Measurements from ENCODE around the gene TXNIP. TPM values are rescaled to one million over a fixed set of nuclear protein-coding genes. Genes with fewer than 3 reads are reported as not detected.
A peak's percentile ranks its signal among the peaks of the same experiment; 100 is the strongest.

The TXNIP gene
- total RNA-seq, 4 donors from 2014 or later, result 1,118 to 3,262 (median 1,971) TPM

DNA sequence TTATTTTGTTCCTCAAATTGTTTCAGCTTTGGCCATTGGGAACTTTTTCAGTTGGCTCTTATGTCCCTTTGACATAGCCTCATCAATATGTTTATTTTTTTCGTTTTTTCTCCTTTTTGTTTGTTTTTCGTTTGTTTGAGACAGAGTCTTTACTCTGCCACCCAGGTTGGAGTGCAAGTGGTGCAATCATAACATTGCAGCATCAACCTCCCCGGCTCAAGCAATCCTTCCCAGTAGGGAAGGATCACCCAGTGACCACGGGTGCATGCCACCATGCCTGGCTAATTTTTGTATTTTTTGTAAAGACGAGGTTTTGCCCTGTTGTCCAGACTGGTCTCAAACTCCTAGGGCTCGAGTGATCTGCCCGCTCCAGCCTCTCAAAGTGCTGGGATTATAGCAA is 23.8 kb downstream of the TXNIP start:
- TF ChIP-seq, protein P1, sequence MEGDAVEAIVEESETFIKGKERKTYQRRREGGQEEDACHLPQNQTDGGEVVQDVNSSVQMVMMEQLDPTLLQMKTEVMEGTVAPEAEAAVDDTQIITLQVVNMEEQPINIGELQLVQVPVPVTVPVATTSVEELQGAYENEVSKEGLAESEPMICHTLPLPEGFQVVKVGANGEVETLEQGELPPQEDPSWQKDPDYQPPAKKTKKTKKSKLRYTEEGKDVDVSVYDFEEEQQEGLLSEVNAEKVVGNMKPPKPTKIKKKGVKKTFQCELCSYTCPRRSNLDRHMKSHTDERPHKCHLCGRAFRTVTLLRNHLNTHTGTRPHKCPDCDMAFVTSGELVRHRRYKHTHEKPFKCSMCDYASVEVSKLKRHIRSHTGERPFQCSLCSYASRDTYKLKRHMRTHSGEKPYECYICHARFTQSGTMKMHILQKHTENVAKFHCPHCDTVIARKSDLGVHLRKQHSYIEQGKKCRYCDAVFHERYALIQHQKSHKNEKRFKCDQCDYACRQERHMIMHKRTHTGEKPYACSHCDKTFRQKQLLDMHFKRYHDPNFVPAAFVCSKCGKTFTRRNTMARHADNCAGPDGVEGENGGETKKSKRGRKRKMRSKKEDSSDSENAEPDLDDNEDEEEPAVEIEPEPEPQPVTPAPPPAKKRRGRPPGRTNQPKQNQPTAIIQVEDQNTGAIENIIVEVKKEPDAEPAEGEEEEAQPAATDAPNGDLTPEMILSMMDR (IDR thresholded peaks at IDR 0.05), result no peak
- ATAC-seq (ENCODE audit: low FRiP score), result no peak
- no peak for DNase-seq (ENCODE audit: low spot score)

DNA sequence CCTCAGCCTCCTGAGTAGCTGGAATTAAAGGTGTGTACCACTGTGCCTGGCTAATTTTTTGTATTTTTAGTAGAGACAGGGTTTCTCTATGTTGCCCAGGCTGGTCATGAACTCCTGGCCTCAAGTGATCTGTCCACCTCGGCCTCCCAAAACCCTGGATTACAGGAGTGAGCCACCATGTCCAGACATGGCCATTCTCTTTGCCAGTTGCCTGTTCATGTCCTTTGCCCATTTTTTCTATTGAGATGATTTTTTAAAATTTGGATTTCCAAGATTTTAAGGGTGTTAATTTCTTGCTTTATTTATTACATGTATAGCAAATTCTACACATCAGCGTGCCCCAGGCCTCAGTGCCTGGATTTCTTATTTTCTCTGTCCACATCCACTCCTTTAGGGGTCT is 29.1 kb downstream of the TXNIP start:
- DNase-seq (ENCODE audit: low spot score) (no peak), ATAC-seq (ENCODE audit: low FRiP score) (no peak)
- TF ChIP-seq, protein P1 (IDR thresholded peaks at IDR 0.05), result no peak

DNA sequence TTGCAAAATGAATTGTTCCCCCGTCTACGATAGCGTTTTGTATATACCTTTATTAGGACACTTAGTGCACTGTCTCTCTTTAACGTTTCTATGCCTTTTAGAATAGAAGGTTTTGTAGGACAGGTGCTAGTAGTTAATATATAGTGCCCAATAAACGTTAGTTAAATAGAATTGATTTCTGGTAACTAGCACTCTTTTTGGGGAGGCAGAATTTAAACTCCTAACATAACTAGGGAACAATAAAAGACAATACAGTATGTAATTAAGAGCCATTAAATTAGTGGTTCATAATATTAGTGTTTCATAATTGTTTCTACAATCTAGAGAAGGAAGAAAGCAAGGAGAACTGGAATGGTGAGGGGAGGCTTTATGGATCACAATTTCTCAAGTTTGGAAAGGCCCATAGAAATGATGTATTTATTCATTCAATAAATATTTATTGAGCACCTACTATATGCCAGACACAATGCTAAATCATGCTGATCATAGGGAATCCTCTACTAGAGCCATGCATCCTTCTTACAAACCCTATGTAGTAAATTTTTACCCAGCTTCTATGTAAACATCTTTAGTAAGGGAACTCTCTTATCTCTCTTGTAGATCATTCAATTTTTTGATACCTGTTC is 31.1 kb downstream of the TXNIP start:
- TF ChIP-seq, protein P1 (IDR thresholded peaks at IDR 0.05), result no peak
- DNase-seq (ENCODE audit: low spot score), result no peak
- no peak for ATAC-seq (ENCODE audit: low FRiP score)

DNA sequence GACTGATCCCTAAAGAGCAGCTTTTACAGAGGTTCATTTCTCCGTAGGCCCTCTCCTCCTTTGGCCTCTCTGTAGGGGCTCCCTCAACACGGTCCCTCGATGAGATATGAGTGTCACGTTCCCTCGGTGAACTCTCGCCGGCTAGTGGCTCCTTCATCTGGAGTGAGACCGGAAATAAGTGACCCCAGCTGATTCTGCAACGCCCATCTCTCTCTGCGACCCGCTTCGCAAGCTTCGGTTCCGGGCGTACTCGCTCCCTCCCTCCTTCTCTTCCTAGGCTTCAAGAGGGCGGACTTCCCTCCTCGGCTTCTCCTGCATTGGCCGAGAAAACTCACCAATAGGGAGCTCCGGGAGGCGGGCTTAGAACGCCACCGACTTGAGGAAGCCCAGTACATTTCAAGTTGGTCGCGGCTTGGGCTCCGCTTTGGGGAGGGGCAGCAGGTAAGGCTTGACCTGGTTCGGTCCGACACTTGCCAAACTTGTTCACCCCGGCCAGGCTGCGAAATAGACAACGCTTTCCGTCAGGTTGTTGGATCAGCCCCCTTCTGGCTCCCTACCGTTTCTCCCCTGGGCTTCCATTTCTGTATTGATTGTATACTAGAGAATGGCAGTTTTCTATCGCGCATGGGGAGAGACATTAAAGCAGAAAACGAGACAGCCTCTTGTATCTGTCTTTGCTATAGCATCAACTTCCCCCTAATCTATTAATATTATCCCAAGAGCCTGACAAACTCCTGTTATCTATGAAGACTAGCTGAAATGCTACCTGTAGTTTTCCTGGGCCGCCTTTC is 31.9 kb downstream of the TXNIP start, which contains the start of the genes ANKRD34A and POLR3GL:
TSS of gene ANKRD34A (minus strand) at position 248 of the 791 bp plus-strand sequence. CDS start 2,816 bp downstream, outside the sequence.
TSS of gene POLR3GL (plus strand) at position 363 of the 791 bp plus-strand sequence. CDS start 10,176 bp downstream, outside the sequence.
- ATAC-seq (ENCODE audit: low FRiP score), result peak; percentile 88
- TF ChIP-seq, protein P1 (IDR thresholded peaks at IDR 0.05), result no peak
- DNase-seq (ENCODE audit: low spot score), result peak; percentile 91

DNA sequence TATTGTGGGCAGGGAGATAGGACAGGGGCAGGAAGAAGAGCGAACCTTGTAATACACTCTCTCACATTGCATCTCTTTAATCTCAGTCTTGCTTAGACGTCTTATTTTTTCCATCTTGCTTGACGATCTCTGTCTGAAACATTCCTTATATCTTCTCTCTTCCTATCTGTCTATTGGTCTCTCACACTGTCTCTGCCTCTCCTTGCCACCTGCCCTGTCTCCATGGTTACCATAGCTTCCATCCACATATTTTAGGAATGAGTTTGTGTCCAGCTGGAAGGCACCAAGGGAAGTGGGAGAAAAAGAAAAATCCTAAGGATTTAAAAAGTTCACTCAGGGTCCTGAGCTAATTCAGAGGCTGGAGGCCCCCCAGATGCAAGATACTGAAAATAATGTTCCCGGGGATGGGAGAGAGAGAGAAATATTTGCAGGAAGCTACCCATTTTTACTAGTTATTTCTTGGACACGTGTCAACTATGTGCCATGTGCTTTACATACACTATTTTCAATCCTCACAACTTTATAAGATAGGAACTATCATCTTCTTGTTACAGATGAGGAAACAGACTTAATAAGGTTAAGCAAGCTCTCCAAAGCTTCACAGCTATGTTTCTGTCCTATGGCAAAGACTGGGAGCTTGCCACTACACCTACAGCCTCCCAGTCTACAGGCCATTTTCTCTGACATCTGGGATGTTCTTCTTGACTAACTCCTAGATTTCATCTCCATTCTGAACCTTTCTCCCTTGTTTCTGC is 32.9 kb downstream of the TXNIP start:
- TF ChIP-seq, protein P1 (IDR thresholded peaks at IDR 0.05), result no peak
- no peak for ATAC-seq (ENCODE audit: low FRiP score)
- DNase-seq (ENCODE audit: low spot score), result no peak

DNA sequence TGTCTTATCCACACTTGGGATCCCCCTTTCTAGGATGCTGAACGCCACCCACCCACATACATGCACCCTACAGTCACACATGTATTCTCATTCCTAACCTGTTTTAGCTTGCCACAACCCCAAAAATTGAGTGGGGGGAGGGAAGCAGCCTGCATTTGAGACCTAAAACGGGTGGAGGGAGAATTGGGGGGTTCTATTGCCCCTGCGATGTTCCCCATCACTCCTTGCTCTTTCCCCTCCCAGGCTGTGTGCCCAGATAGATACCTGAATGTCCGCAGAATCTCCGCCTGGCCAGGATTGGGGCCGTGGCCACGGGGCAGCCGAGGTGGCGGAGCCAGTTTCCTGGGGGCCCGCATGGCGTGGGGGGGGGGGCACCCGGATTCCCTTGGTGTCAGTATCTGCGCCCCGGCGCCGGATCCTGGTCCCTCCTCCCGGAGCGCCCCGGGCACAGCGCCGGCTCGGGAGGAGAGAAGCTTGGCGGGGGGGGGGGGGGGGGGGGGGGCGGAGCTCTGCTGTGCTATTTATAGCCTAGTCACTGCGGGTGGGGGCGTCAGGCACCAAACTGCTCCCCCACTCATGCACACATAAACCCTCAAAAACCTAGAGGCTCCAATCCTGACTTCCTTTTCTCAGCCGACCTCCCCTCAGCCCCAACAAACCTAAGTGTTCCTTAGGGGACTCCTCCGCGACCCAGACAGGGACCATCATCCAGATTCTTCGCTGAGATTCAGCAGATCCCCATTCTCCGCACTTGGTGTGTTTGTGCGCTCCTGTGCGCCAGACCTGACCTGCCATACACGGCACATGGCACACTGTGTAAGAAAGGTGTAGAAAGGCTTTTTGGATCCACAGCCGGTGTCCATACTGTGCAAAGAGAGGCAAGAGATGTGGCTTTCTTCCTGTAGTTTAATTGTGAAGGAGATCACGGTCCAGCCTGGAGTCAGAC is 33.9 kb downstream of the TXNIP start:
- ATAC-seq (ENCODE audit: low FRiP score), result no peak
- TF ChIP-seq, protein P1 (IDR thresholded peaks at IDR 0.05), result no peak
- no peak for DNase-seq (ENCODE audit: low spot score)
